Amniotic epithelial cell (primary cell): ENCODE measurements around the gene EPB41L2.
A peak's percentile ranks its signal among the peaks of the same experiment; 100 is the strongest.
"Not testable (repeated sequence)": the region's sequence is repeated elsewhere in the genome, so short reads cannot be mapped to it uniquely, and the experiment has no call there.

Experiments
- DNase-seq: peaks from one replicate; pipeline ENCODE4 v3.0.0-alpha.2; 2010; ENCODE audit warnings: low read depth

EPB41L2 gene

GRCh38 chr6:131003488-131004386 lies 59.3 kb downstream of the EPB41L2 start:
- no peak for DNase-seq

GRCh38 chr6:131002661-131002980 lies 60.4 kb downstream of the EPB41L2 start:
- no peak for DNase-seq

GRCh38 chr6:131001945-131002660 lies 60.9 kb downstream of the EPB41L2 start:
- peak; percentile 29 for DNase-seq

GRCh38 chr6:131001111-131001736 lies 61.8 kb downstream of the EPB41L2 start:
- peak; percentile 40 for DNase-seq

GRCh38 chr6:131000544-131000943 lies 62.5 kb downstream of the EPB41L2 start:
- DNase-seq, result peak; percentile 48

- DNase-seq, result peak; percentile 47
Observed at GRCh38 chr6:130997061-130997753, 65.8 kb downstream of the EPB41L2 start.

GRCh38 chr6:130996635-130997034 lies 66.4 kb downstream of the EPB41L2 start:
- no peak for DNase-seq

GRCh38 chr6:130995783-130996447 lies 67.1 kb downstream of the EPB41L2 start:
- no peak for DNase-seq

GRCh38 chr6:130994319-130995097 lies 68.5 kb downstream of the EPB41L2 start:
- no peak for DNase-seq

GRCh38 chr6:130993292-130993765 lies 69.7 kb downstream of the EPB41L2 start:
- peak; percentile 33 for DNase-seq

- DNase-seq, result no peak
Observed at GRCh38 chr6:130991422-130992137, 71.5 kb downstream of the EPB41L2 start.

- DNase-seq, result not testable (repeated sequence)
Observed at GRCh38 chr6:130987539-130987938, 75.5 kb downstream of the EPB41L2 start.

- no peak for DNase-seq
Observed at GRCh38 chr6:130985115-130985514, 77.9 kb downstream of the EPB41L2 start.

GRCh38 chr6:130982941-130983456 lies 80.0 kb downstream of the EPB41L2 start:
- no peak for DNase-seq

- no peak for DNase-seq
Observed at GRCh38 chr6:130982135-130982534, 80.9 kb downstream of the EPB41L2 start.

GRCh38 chr6:130981409-130981808 lies 81.6 kb downstream of the EPB41L2 start:
- DNase-seq, result peak; percentile 52

GRCh38 chr6:130980310-130981032 lies 82.6 kb downstream of the EPB41L2 start:
- DNase-seq, result no peak

GRCh38 chr6:130978660-130979396 lies 84.2 kb downstream of the EPB41L2 start:
- DNase-seq, result no peak
